ENCODE results near the gene ZHX3. TPM values are rescaled to one million over a fixed set of nuclear protein-coding genes. Genes with fewer than 3 reads are reported as not detected.
"Not testable (repeated sequence)": the region's sequence is repeated elsewhere in the genome, so short reads cannot be mapped to it uniquely, and the experiment has no call there.

Gene ZHX3
- total RNA-seq, 1 donor from 2014 or later, result 10.6 TPM

GRCh38 chr20:41249411-41250281 is 67.9 kb downstream of the ZHX3 start:
- peak; percentile 94 for DNase-seq

DNA sequence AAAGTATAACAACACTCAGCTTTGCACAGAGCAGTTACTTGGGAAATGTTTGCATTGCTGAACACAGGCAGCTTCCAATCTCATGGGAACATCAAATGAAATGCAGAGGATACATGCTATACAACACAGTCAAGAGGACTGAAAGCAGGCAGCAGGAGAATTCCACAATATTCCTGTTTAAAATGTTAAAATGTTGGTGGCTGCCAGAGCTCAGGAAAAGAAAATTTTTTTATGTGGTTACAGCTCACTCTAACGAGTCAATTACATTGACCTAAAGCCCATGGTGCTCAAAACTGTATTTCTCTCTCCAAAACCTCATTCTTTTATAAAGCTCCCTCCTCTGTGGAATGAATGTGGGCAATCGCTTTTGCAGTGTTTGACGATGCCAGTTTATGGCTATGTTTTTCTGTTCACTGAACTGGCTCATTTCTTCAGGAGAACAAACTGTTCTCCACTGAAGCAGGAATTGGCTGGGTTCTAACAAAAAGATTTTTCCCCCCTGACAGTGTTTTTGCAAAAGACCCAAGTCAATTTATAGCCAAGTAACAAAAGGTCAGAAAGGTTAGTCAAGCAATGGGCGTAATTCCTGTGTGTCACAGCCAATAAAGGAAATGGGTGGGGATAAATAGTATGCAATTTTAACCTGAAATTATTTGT is 69.0 kb downstream of the ZHX3 start:
- peak; percentile 92 for DNase-seq

DNA sequence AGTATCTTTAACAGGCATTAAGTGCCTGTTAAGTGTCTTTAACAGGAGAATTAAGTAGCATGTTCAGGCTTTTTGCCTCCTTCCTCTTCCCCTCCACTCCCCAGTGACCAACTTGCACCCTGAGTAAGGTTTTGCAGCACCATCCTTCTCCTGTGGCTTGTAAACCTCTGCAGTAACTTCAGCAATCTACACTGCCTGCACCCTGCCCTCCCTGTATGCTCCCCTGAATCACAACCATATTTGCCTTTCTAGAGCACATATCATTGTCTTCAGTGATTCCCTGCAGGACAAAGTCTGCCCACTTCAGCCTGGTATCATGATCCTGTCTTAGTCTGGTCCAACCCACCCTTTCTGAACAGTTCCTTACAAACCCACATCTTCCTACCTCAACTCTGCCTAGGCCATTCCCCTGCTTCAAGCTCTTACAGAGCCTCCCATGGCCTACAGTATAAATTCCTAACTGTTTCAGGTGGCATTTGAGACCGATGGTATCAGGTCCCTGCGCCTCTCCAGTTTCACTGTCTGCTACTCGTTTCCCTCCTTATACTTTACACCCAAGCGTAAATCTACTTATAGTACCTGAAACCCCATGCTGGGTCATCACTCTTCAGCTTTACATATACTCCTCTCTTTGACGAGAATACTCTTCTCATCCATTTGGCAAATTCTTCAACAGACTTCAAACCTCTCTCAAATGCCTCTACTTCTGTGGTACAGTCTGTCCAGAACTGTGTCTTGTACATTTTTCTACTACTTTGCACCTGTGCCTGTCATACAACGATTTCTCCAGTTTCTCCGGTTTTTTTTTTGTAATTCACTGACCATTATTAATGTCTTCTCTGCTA is 69.8 kb downstream of the ZHX3 start:
- peak; percentile 14 for DNase-seq

GRCh38 chr20:41245086-41245707 is 72.3 kb downstream of the ZHX3 start:
- DNase-seq, result peak; percentile 60

- DNase-seq, result no peak
Observed at GRCh38 chr20:41242807-41243206, 74.7 kb downstream of the ZHX3 start.

GRCh38 chr20:41242352-41242751 is 75.2 kb downstream of the ZHX3 start:
- no peak for DNase-seq

DNA sequence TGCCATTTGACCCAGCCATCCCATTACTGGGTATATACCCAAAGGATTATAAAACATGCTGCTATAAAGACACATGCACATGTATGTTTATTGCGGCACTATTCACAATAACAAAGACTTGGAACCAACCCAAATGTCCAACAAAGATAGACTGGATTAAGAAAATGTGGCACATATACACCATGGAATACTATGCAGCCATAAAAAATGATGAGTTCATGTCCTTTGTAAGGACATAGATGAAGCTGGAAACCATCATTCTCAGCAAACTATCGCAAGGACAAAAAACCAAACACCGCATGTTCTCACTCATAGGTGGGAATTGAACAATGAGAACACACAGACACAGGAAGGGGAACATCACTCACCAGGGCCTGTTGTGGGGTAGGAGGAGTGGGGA is 80.3 kb downstream of the ZHX3 start:
- DNase-seq, result not testable (repeated sequence)

GRCh38 chr20:41236818-41237217 is 80.7 kb downstream of the ZHX3 start:
- not testable (repeated sequence) for DNase-seq

DNA sequence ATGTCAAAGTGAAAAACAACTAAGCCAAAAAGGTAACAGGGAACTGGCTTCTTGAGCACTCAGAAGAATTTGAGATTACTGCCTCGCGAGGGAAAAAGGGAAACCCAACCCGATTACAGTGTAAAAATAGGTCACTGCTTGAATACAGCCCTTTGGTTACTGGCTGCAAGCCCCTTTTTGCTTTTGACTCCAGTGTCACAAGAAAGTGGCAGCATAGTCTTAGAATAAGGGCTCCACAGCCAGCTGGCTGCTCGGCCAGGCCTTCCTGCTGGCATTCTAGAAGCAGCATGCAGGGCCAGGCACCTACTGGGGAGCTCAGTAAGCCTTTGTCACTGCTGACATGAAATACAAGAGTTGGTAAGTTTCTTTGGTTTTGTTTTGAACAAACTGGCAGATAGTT is 83.0 kb downstream of the ZHX3 start:
- peak; percentile 12 for DNase-seq

DNA sequence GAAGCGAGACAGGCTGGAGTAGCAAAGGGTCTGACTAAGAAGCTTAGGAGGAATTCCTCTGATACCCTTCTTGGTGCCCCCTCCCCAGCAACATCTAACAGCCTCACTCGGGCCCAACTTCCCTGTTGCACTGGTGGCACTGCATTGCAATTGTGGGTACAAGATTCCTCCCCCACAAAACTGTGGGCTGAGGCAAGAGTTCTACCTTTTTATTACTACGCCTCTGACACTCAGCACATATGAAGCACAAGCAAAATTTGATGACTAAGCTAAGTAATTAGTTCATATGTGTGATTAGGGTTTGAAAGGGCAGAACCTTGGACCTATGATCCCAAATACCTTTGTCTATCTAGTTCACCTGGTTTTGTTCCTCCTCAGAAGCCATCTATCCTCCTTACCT is 83.5 kb downstream of the ZHX3 start:
- DNase-seq, result no peak

GRCh38 chr20:41232973-41233926 is 84.3 kb downstream of the ZHX3 start:
- peak; percentile 83 for DNase-seq

- DNase-seq, result no peak
Observed at GRCh38 chr20:41231136-41231535, 86.4 kb downstream of the ZHX3 start.

DNA sequence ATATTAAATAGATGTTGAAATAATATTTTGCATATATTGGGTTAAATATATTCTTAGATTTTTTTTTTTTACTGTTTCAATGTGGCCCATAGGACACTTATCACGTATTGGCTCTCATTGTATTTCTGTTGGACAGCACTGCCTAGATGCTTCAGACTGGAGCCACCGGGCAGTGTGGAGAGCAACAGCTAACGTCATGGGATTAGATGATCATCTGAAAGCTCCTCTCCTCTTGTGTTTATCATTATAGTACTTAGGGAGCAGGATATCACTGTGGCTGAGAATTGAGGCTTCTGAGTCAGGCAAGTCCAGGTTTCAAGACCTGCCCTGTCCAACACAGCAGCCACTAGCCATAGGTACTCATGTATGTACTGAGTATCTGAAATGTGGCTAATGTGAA is 87.4 kb downstream of the ZHX3 start:
- DNase-seq, result no peak

DNA sequence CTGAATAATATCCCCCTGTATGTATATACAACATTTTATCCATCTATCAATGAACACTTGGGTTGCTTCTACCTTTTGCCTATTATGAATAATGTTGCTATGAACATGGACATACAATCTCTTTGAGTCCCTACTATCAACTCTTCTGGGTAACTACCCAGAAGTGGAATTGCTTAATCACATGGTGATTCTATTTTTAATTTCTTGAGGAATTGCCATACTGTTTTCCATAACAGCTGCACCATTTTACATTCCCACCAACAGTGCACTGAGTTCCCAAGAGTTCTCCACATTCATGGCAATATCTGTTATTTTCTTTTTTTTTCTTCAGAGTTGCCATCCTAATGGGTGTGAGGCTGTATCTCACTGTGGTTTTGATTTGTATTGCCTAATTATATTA is 88.3 kb downstream of the ZHX3 start:
- DNase-seq, result no peak

DNA sequence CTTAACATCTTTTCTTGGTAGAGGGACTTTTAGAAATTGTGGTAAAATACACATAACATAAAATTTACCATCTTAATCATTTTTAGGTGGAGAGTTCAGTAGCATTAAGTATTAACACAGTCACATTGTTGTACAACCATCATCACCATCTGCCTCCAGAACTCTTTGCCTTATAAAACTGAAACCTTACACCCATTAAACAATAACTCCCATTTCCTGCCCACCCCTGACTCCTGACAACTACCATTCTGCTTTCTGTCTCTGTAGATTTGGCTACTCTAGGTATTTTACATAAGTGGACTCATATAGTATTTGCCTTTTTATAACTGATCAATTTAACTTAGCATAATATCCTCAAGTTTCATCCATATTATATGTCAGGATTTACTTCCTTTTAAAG is 88.7 kb downstream of the ZHX3 start:
- peak; percentile 20 for DNase-seq

DNA sequence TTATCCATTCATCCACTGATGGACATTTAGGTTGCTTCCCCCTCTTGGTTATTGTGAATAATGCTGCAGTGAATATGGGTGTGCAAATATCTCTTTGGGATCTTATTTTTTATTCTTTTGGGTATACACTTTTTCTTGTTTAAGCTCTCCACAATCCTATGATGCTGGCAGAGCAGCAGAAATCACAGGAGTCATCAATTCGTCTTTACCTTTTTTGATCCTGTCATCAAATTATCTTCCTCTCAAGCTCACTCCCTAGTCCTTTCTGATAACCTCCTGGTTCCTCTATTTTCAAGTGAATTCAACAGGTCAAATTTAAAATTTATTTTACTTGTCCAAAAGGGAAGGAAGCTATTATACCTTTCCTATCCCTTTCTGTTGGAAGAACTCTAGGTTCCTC is 91.1 kb downstream of the ZHX3 start:
- no peak for DNase-seq

- peak; percentile 27 for DNase-seq
Observed at GRCh38 chr20:41225091-41225490, 92.4 kb downstream of the ZHX3 start.

- DNase-seq, result no peak
Observed at GRCh38 chr20:41224281-41224680, 93.2 kb downstream of the ZHX3 start.

GRCh38 chr20:41223112-41223511 is 94.4 kb downstream of the ZHX3 start:
- no peak for DNase-seq

GRCh38 chr20:41222703-41223102 is 94.8 kb downstream of the ZHX3 start:
- no peak for DNase-seq

DNA sequence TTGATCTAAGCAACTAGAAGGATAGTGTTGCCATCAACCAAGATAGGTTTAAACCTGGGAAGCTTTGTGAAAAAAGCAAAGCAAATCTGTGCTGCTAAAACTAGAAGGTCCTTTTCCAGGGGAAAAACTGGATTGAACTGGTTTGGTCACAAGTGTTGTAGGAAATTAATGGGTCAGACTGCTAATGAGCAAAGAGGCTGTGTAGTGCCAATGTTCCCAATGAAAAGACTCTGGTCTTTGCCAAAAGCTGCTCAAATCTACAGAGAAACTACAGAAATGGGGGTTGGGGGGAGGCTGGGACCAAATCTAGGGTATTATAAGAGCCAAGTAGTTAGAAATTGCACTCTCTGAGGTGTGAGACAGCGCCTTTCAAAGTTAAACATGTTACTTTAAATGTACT is 95.2 kb downstream of the ZHX3 start:
- DNase-seq, result no peak
